BLaER1 (cell line): Measurements from ENCODE around the gene SAPCD2.

Experiments
- H3K27ac ChIP-seq: shearing (Covaris generic); formaldehyde crosslinking; 2 replicates; pipeline ENCODE4 v1.8.1; 2022
- H3K27me3 ChIP-seq: shearing (Covaris generic); formaldehyde crosslinking; 2 replicates; pipeline ENCODE4 v1.8.1; 2022
- H3K36me3 ChIP-seq: shearing (Covaris generic); formaldehyde crosslinking; 2 replicates; pipeline ENCODE4 v1.8.1; 2022
- H3K4me1 ChIP-seq: shearing (Covaris generic); formaldehyde crosslinking; 2 replicates; pipeline ENCODE4 v1.8.1; 2022
- H3K4me2 ChIP-seq: shearing (Covaris generic); formaldehyde crosslinking; 2 replicates; pipeline ENCODE4 v1.8.1; 2022
- H3K4me3 ChIP-seq: shearing (Covaris generic); formaldehyde crosslinking; 2 replicates; pipeline ENCODE4 v1.8.1; 2022
- H3K9ac ChIP-seq: shearing (Covaris generic); formaldehyde crosslinking; 2 replicates; pipeline ENCODE4 v1.8.1; 2022
- H3K9me3 ChIP-seq: shearing (Covaris generic); formaldehyde crosslinking; 2 replicates; pipeline ENCODE4 v1.8.1; 2022
- H4K20me1 ChIP-seq: shearing (Covaris generic); formaldehyde crosslinking; 2 replicates; pipeline ENCODE4 v1.8.1; 2022
- Cebpa-rat ChIP-seq: shearing (Covaris generic); IDR thresholded peaks from 2 replicates; pipeline ENCODE4 v1.8.1; 2022

Gene SAPCD2

GRCh38 chr9:137050570-137050969 lies 19.8 kb downstream of the SAPCD2 start:
- no peaks in the 10 kb centered on the region for H3K36me3 ChIP-seq
- H3K4me2 ChIP-seq: no peak overlapping the region
- no peak overlapping the region for H3K4me3 ChIP-seq
- peaks cover 73% of the 10 kb centered on the region for H4K20me1 ChIP-seq
- H3K4me1 ChIP-seq: peaks cover 15% of the 10 kb centered on the region
- H3K9ac ChIP-seq: no peak overlapping the region
- H3K27ac ChIP-seq: no peak overlapping the region
- H3K9me3 ChIP-seq: no peaks in the 10 kb centered on the region
- H3K27me3 ChIP-seq: peaks cover 96% of the 10 kb centered on the region
- no peak for TF ChIP-seq Cebpa-rat

- peaks cover 75% of the 10 kb centered on the region for H4K20me1 ChIP-seq
- H3K9me3 ChIP-seq: no peaks in the 10 kb centered on the region
- peaks cover 23% of the 10 kb centered on the region for H3K4me1 ChIP-seq
- H3K27me3 ChIP-seq: peaks cover 96% of the 10 kb centered on the region
- H3K36me3 ChIP-seq: no peaks in the 10 kb centered on the region
- no peak overlapping the region for H3K4me2 ChIP-seq
- no peak overlapping the region for H3K9ac ChIP-seq
- no peak overlapping the region for H3K4me3 ChIP-seq
- no peak for TF ChIP-seq Cebpa-rat
- H3K27ac ChIP-seq: no peak overlapping the region
Measured at GRCh38 chr9:137049544-137050449, 20.6 kb downstream of the SAPCD2 start.

- Histone ChIP-seq H3K27ac (no peak overlapping the region), H4K20me1 (peaks cover 77% of the 10 kb centered on the region), H3K36me3 (no peaks in the 10 kb centered on the region), H3K9ac (no peak overlapping the region), H3K9me3 (no peaks in the 10 kb centered on the region), H3K27me3 (peaks cover 91% of the 10 kb centered on the region), H3K4me2 (no peak overlapping the region), H3K4me1 (peaks cover 32% of the 10 kb centered on the region), H3K4me3 (no peak overlapping the region)
- no peak for TF ChIP-seq Cebpa-rat
Measured at GRCh38 chr9:137048655-137049543, 21.5 kb downstream of the SAPCD2 start.

- Histone ChIP-seq H3K27me3 (peaks cover 64% of the 10 kb centered on the region), H3K9ac (peak within 1 kb of the TSS; percentile 80), H3K9me3 (no peaks in the 10 kb centered on the region), H3K27ac (peak within 1 kb of the TSS; percentile 71), H3K4me2 (peak within 1 kb of the TSS; percentile 99), H3K36me3 (no peaks in the 10 kb centered on the region), H4K20me1 (peaks cover 81% of the 10 kb centered on the region), H3K4me3 (peak within 1 kb of the TSS; percentile 88), H3K4me1 (peaks cover 43% of the 10 kb centered on the region)
- no peak for TF ChIP-seq Cebpa-rat
Measured at GRCh38 chr9:137046088-137046787, 24.1 kb downstream of the SAPCD2 start, which contains the start of gene NPDC1. Gene NPDC1 (minus strand): TSS chr9:137046177. CDS start chr9:137045989, 188 bp downstream.

- Histone ChIP-seq H3K4me2 (peak overlapping the region; percentile 99), H3K27me3 (peaks cover 57% of the 10 kb centered on the region), H3K9ac (peak overlapping the region; percentile 80), H3K27ac (peak overlapping the region; percentile 71), H3K9me3 (no peaks in the 10 kb centered on the region), H3K36me3 (peaks cover 5% of the 10 kb centered on the region), H3K4me1 (peaks cover 50% of the 10 kb centered on the region), H4K20me1 (peaks cover 81% of the 10 kb centered on the region), H3K4me3 (peak overlapping the region; percentile 88)
- no peak for TF ChIP-seq Cebpa-rat
Measured at GRCh38 chr9:137045294-137046087, 24.9 kb downstream of the SAPCD2 start.

GRCh38 chr9:137044502-137045177 lies 25.7 kb downstream of the SAPCD2 start:
- Histone ChIP-seq H3K27ac (peak overlapping the region; percentile 71), H3K4me2 (peak overlapping the region; percentile 99), H3K9ac (peak overlapping the region; percentile 80), H3K9me3 (no peaks in the 10 kb centered on the region), H3K4me1 (peaks cover 53% of the 10 kb centered on the region), H3K4me3 (peak overlapping the region; percentile 88), H3K27me3 (peaks cover 48% of the 10 kb centered on the region), H3K36me3 (peaks cover 12% of the 10 kb centered on the region), H4K20me1 (peaks cover 74% of the 10 kb centered on the region)
- no peak for TF ChIP-seq Cebpa-rat

- Histone ChIP-seq H3K27ac (peak overlapping the region; percentile 71), H3K9ac (peak overlapping the region; percentile 80), H3K36me3 (peaks cover 18% of the 10 kb centered on the region), H3K4me3 (peak overlapping the region; percentile 88), H3K27me3 (peaks cover 42% of the 10 kb centered on the region), H3K9me3 (no peaks in the 10 kb centered on the region), H4K20me1 (peaks cover 68% of the 10 kb centered on the region), H3K4me1 (peaks cover 59% of the 10 kb centered on the region), H3K4me2 (peak overlapping the region; percentile 99)
- no peak for TF ChIP-seq Cebpa-rat
Measured at GRCh38 chr9:137044037-137044436, 26.3 kb downstream of the SAPCD2 start.
